HG02798 (cell line): ENCODE measurements around the gene SPATA16.

Experiments
- ATAC-seq: cut with Tn5 transposase; IDR thresholded peaks from one replicate; pipeline ENCODE4 v1.9.1; 2021; ENCODE audit warnings: mild to moderate bottlenecking; ENCODE audit not compliant: unreplicated experiment, poor library complexity

SPATA16 gene

GRCh38 chr3:172853921-172854666 is 286.9 kb downstream of the SPATA16 start:
- no peak for ATAC-seq

GRCh38 chr3:172853005-172853404 is 288.0 kb downstream of the SPATA16 start:
- no peak for ATAC-seq

- ATAC-seq: no peak
Measured at GRCh38 chr3:172848910-172849309, 292.1 kb downstream of the SPATA16 start.

- no peak for ATAC-seq
Measured at GRCh38 chr3:172847292-172847691, 293.7 kb downstream of the SPATA16 start.

GRCh38 chr3:172846706-172847105 is 294.3 kb downstream of the SPATA16 start:
- no peak for ATAC-seq

- ATAC-seq: no peak
Measured at GRCh38 chr3:172846103-172846561, 294.9 kb downstream of the SPATA16 start.

- no peak for ATAC-seq
Measured at GRCh38 chr3:172844428-172844827, 296.6 kb downstream of the SPATA16 start.

GRCh38 chr3:172840913-172841312 is 300.1 kb downstream of the SPATA16 start:
- no peak for ATAC-seq

- no peak for ATAC-seq
Measured at GRCh38 chr3:172840463-172840862, 300.6 kb downstream of the SPATA16 start.

- no peak for ATAC-seq
Measured at GRCh38 chr3:172839679-172840078, 301.4 kb downstream of the SPATA16 start.
